ENCODE measurements around the gene PERM1. TPM values are rescaled to one million over a fixed set of nuclear protein-coding genes. Genes with fewer than 3 reads are reported as not detected.

PERM1 gene
- total and polyA plus RNA-seq, 2 experiments from 2014 or later, result 0.77 to 1.0 TPM

DNA sequence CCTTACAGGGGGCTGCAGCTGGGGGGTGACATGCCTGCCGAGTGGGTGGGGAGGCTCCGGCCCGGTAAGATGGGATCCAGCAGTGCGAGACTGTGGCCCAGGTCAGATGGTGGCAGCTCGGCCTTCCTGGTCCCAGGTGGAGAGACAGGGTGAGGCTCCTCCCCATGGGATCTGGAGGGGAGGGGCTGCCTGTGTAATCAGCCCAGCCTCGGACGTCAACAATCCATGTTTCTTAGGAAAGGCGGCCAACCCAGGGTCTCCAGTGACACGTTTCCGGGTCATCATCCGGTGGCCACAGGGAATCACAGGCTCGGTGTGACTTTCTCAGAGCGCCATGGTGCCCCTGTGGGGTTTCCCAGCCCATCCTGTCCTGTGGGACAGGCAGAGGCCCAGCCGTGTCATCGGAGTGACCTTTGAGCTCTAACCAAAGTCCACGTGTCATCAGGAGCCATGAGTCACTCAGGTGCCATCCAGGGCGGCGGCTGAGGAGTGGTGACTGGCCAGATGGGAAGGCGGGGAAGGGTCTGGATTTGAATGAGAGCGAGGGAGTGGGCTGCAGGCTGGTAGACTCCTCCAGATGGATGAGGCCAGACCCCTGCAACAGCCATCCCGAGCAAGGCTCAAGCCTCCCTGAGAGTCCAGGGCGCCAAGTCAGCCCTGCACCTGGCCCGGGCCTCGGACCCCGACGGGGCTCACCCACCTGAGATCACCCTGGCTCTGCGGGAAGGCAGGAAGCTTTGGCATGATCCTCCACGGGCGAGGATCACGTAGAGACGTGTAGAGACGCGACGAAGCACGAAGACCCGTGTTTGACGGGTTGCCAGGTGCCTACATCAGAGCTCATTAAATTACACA, 24.6 kb upstream of the PERM1 start:
- Histone ChIP-seq H3K27me3 (no peaks in the 10 kb centered on the region), H3K27ac (peak overlapping the region; percentile 84), H3K4me1 (ENCODE audit: low read depth) (peaks cover 27% of the 10 kb centered on the region), H3K36me3 (no peaks in the 10 kb centered on the region), H3K4me3 (no peak overlapping the region), H3K9me3 (ENCODE audit: low read depth) (no peaks in the 10 kb centered on the region)
- TF ChIP-seq, protein P1, sequence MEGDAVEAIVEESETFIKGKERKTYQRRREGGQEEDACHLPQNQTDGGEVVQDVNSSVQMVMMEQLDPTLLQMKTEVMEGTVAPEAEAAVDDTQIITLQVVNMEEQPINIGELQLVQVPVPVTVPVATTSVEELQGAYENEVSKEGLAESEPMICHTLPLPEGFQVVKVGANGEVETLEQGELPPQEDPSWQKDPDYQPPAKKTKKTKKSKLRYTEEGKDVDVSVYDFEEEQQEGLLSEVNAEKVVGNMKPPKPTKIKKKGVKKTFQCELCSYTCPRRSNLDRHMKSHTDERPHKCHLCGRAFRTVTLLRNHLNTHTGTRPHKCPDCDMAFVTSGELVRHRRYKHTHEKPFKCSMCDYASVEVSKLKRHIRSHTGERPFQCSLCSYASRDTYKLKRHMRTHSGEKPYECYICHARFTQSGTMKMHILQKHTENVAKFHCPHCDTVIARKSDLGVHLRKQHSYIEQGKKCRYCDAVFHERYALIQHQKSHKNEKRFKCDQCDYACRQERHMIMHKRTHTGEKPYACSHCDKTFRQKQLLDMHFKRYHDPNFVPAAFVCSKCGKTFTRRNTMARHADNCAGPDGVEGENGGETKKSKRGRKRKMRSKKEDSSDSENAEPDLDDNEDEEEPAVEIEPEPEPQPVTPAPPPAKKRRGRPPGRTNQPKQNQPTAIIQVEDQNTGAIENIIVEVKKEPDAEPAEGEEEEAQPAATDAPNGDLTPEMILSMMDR (IDR thresholded peaks at IDR 0.05; ENCODE audit: low read depth, low read length), result no peak
- DNase-seq (ENCODE audit: low read depth in 1 of 2, low spot score in 1 of 2), result no peak

DNA sequence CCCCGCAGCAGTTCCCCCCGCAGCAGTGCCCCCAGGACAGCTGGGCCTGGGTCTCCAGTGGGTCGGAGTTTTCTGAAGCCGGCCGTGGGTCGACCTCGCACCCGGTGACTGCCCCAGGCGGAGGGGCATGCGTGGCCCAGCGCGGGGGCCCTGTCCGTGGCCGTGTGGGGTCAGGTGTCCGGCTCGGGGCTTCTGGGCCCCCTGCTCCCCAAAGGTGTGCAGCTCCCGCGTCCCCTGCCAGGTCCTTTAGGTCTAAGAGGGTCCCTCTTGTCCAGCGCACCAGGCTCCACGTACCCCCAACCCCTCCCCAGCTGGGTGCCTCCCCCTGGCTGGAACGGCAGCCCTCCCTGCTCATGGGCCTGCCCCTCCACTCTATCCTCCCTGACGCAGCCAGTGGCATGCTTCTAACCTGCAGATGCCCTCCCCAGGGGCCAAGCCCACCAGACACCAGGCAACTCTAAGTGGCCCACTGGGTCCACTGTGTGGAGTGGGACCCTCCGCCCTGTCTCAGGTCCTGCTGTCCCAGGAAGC, 23.9 kb upstream of the PERM1 start:
- Histone ChIP-seq H3K9me3 (ENCODE audit: low read depth) (no peaks in the 10 kb centered on the region), H3K4me3 (no peak overlapping the region), H3K27me3 (no peaks in the 10 kb centered on the region), H3K27ac (peak overlapping the region; percentile 84), H3K4me1 (ENCODE audit: low read depth) (peaks cover 27% of the 10 kb centered on the region), H3K36me3 (no peaks in the 10 kb centered on the region)
- DNase-seq (ENCODE audit: low read depth in 1 of 2, low spot score in 1 of 2), result no peak
- TF ChIP-seq, protein P1 (IDR thresholded peaks at IDR 0.05; ENCODE audit: low read depth, low read length), result no peak

DNA sequence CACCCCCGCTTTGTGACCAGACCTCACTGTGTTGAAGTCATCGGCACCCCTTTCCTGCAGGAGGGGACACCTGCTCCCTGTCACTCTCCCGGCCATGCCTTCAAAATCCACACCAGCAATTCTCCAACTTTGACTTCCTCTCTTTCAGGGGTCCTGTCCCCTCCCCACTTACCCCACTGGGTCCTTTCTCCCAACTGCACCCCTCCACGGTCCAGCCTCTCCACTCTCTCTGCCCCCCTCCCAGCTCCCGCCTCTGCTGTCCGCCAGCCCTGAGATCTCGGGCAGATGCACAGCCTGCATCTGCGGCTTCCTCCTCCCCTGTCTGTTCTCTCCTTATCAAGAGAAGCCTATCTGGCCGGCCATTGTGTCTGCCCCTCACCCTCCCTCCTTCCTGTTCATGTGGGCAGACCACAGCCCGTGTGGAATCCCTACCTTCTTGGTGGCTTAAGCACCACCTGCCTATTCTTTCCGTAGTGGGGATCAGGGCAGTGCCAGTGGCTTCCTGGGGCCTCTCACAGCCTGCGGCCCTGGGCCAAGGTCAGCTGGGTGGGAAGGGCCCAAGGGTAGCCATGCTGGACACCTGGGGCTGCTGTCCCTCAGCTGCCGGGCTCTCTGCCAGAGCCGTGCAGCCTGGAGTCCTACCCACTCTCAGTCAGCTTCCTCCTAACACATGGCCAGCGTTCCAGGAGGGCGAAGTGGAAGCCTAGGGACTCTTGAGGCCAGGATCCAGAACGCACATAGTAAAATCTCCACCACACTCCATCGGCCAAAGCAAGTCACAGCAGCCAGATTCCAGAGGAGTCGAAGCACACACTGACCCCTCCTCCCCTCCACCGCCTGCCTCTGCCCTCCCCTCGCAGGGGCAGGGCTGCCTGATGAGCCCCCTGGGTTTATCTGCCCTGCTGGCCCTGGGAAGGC, 23.1 kb upstream of the PERM1 start:
- peak overlapping the region; percentile 84 for H3K27ac ChIP-seq
- no peaks in the 10 kb centered on the region for H3K36me3 ChIP-seq
- no peak overlapping the region for H3K4me3 ChIP-seq
- H3K27me3 ChIP-seq, result no peaks in the 10 kb centered on the region
- H3K4me1 ChIP-seq (ENCODE audit: low read depth), result peaks cover 27% of the 10 kb centered on the region
- no peaks in the 10 kb centered on the region for H3K9me3 ChIP-seq (ENCODE audit: low read depth)
- TF ChIP-seq, protein P1 (IDR thresholded peaks at IDR 0.05; ENCODE audit: low read depth, low read length), result no peak
- DNase-seq (ENCODE audit: low read depth in 1 of 2, low spot score in 1 of 2), result peak; percentile 69 to 75

DNA sequence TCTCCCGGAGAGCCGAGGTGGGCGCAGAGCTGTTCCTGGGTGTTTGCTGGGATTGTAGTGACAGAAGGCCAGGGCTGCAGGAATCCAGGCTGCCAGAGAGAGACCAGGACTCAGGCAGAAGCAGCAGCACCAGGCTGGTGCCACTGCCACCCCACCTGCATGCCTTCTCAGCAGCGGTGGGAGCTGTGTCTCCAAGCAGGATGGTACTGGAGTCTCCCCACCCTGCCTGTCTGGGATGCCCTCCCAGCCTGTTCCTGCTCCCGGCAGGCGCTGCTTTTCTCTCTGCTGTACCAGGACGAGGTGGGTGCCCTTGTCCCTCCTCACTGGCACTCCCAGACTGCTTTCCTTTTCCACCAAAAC, 22.5 kb upstream of the PERM1 start:
- Histone ChIP-seq H3K27ac (peak overlapping the region; percentile 84), H3K9me3 (ENCODE audit: low read depth) (no peaks in the 10 kb centered on the region), H3K27me3 (peaks cover 4% of the 10 kb centered on the region), H3K36me3 (no peaks in the 10 kb centered on the region), H3K4me1 (ENCODE audit: low read depth) (peaks cover 27% of the 10 kb centered on the region), H3K4me3 (no peak overlapping the region)
- DNase-seq (ENCODE audit: low read depth in 1 of 2, low spot score in 1 of 2), result no peak
- TF ChIP-seq, protein P1 (IDR thresholded peaks at IDR 0.05; ENCODE audit: low read depth, low read length), result no peak

DNA sequence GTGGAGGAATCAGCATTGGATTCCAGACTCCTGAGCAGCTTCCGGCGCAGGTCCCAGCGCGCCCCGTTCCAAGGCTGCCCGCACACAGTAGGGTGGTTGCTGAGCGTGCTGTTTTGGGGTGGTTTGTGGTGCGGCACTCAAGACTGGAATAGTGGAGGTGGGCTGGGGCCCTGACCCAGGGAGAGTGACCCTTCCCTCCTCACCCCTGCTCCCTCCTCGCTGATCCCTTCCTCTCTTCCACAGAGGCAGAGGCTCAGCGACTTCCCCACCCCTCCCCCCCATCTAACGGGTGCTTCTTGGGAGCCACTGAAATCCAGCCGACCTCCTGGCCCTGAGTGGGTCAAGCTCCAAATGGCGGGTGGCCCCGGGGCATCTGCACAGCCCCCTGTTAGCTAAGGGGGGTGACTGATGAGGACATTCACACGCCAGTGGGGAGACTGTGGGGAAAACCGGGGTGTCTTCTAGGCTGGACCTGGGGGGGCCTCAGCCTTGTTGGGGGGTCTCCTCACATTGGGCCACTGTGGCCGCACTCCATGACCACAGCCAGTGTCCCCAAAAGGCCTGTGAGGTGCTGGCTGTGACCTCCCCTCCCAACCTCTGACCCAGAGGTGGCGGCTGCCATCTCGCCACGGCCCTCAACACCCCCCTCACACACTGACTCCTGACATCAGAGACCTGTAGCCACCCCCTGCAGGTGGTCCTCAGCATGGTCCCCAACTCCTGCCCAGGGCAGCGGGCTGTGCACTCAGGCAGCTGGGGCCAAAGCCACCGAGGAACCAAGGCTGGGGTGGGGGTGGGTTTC, 21.9 kb upstream of the PERM1 start:
- Histone ChIP-seq H3K4me3 (no peak overlapping the region), H3K9me3 (ENCODE audit: low read depth) (no peaks in the 10 kb centered on the region), H3K27me3 (peaks cover 9% of the 10 kb centered on the region), H3K27ac (no peak overlapping the region), H3K4me1 (ENCODE audit: low read depth) (peaks cover 27% of the 10 kb centered on the region), H3K36me3 (no peaks in the 10 kb centered on the region)
- TF ChIP-seq, protein P1 (IDR thresholded peaks at IDR 0.05; ENCODE audit: low read depth, low read length), result no peak
- no peak for DNase-seq (ENCODE audit: low read depth in 1 of 2, low spot score in 1 of 2)
